Suprapubic skin (tissue), 4 donors: Measurements from ENCODE around the gene NR0B1. TPM values are rescaled to one million over a fixed set of nuclear protein-coding genes. Genes with fewer than 3 reads are reported as not detected.

Experiments used
- DNase-seq, 2 donors: peaks; one replicate each; pipeline ENCODE4 v3.0.0-alpha.2; 2019; ENCODE audit warnings: low spot score in 2 of 2
- H3K27ac ChIP-seq: fragments of 200-600 bp; sonication (generic); one replicate; pipeline ENCODE4 v1.5.1; 2019
- H3K27me3 ChIP-seq: fragments of 200-600 bp; sonication (generic); one replicate; pipeline ENCODE4 v1.5.1; 2019
- H3K36me3 ChIP-seq: fragments of 200-600 bp; sonication (generic); one replicate; pipeline ENCODE4 v1.5.1; 2019
- H3K4me1 ChIP-seq: fragments of 200-600 bp; sonication (generic); one replicate; pipeline ENCODE4 v1.5.1; 2019
- H3K4me3 ChIP-seq: fragments of 200-600 bp; sonication (generic); one replicate; pipeline ENCODE4 v1.5.1; 2019; ENCODE audit warnings: mild to moderate bottlenecking
- H3K9me3 ChIP-seq: fragments of 200-600 bp; sonication (generic); one replicate; pipeline ENCODE4 v1.5.1; 2019
- EP300 ChIP-seq: sonication (generic); formaldehyde crosslinking; IDR thresholded peaks from one replicate; pipeline ENCODE4 v1.6.1; 2017; ENCODE audit warnings: antibody characterized with exemption
- POLR2A ChIP-seq, 2 donors: fragments of 450-650 bp; IDR thresholded peaks; one replicate each; pipeline ENCODE4 v1.6.1; 2017; ENCODE audit warnings: antibody characterized with exemption in 2 of 2, mild to moderate bottlenecking in 2 of 2, moderate library complexity in 2 of 2
- POLR2AphosphoS5 ChIP-seq, 3 donors: sonication (generic); formaldehyde crosslinking; IDR thresholded peaks; one replicate each; pipeline ENCODE4 v1.6.1; 2017; ENCODE audit warnings: antibody characterized with exemption in 3 of 3
- WGBS: methylation state at CpG from one replicate; pipeline ENCODE4 v1.1.5; 2018; 5-methylcytosine and 5-hydroxymethylcytosine counted together
- total RNA-seq, 4 donors: library from RNA; depleted of rRNA; stranded (reverse); fragments of >200 nt; gene quantifications; one replicate each; pipeline ENCODE4 v1.1.0, GENCODE V29; 2016
- TF ChIP-seq, protein P1 (sequence below), 2 donors: fragments of 200-600 bp in 1 of 2; fragments of 450-650 bp in 1 of 2; sonication (generic) in 1 of 2; IDR thresholded peaks; one replicate each; pipeline ENCODE4 v1.5.1; 2016 to 2019; ENCODE audit warnings: antibody characterized with exemption in 2 of 2, mild to moderate bottlenecking in 1 of 2, moderate library complexity in 1 of 2

NR0B1 gene
- total RNA-seq, 4 donors from 2014 or later: not detected

DNA sequence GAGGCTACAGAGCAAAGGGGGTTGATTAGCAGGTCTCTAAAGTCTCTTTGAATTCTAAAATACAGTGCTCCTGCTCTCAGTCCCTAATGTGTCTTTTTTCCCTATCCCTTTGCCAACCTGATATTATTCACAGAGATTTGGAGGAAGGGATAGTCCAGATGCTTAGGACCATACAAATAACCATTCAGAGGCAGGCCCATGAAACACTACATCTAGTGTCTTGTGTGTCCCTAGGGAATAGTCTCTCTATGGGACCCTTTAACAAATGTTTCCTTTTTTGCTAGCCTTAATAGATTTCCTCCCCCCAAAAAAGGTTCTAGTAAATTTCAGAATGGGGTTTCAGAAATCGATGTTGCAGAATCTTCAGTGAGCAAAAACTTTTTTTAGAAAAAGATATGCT lies 1.7 kb downstream of the NR0B1 start:
- Histone ChIP-seq H3K4me1 (peaks cover 12% of the 10 kb centered on the region), H3K9me3 (no peaks in the 10 kb centered on the region), H3K36me3 (no peaks in the 10 kb centered on the region), H3K27ac (no peak overlapping the region), H3K27me3 (peaks cover 16% of the 10 kb centered on the region), H3K4me3 (no peak overlapping the region)
- no peak for DNase-seq
- WGBS: 79% methylated on average over 1 of the region's 1 CpG
- TF ChIP-seq POLR2AphosphoS5 (IDR thresholded peaks at IDR 0.05) (no peak), EP300 (no peak), POLR2A (IDR thresholded peaks at IDR 0.05) (no peak)
- TF ChIP-seq, protein P1, sequence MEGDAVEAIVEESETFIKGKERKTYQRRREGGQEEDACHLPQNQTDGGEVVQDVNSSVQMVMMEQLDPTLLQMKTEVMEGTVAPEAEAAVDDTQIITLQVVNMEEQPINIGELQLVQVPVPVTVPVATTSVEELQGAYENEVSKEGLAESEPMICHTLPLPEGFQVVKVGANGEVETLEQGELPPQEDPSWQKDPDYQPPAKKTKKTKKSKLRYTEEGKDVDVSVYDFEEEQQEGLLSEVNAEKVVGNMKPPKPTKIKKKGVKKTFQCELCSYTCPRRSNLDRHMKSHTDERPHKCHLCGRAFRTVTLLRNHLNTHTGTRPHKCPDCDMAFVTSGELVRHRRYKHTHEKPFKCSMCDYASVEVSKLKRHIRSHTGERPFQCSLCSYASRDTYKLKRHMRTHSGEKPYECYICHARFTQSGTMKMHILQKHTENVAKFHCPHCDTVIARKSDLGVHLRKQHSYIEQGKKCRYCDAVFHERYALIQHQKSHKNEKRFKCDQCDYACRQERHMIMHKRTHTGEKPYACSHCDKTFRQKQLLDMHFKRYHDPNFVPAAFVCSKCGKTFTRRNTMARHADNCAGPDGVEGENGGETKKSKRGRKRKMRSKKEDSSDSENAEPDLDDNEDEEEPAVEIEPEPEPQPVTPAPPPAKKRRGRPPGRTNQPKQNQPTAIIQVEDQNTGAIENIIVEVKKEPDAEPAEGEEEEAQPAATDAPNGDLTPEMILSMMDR (IDR thresholded peaks at IDR 0.05): no peak

DNA sequence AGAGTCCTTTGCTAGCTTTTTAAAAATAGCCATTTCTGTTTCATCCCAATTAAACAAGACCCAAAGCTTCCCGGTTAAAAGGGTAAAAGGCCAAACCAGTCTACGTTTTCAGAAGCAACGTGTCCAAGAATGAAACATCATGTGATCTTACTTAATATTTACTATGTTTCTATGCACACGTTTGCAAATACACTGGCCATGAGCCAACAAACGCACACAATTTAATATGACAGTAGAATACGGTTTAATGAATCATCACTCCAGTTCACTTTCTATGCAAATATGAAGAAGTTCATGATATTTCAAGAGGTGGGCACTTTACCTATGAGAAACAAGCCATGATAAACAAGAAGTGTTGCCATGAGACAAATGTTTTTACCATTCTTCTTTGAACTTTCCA lies 4.3 kb downstream of the NR0B1 start:
- TF ChIP-seq, protein P1 (IDR thresholded peaks at IDR 0.05): no peak
- TF ChIP-seq EP300: no peak

DNA sequence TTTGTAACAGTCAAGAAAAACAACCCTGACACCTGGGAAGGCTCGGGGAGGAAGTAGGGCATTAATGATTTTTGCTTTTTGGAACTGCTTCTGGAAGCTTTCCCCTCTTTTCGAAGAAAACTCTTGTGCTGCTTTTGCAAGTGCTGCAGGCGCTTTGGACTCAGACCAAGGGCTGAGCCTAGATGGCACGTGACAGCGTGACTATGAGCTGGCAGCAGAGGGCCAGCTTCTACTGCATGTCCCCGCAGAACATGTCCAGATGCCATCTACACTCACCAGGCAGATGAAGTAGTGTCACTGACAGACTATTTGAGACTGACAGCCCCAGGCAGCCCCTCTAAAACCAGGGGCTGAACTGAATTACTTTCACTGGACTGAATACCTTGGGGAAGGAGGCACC lies 6.2 kb downstream of the NR0B1 start:
- WGBS: 25% methylated on average over 2 of the region's 6 CpGs
- peak in 1 of 2 donors; percentile 71 for DNase-seq

More for the DNA sequence above, 4.3 kb downstream of the NR0B1 start:
- Histone ChIP-seq H3K4me1 (peaks cover 12% of the 10 kb centered on the region), H3K9me3 (no peaks in the 10 kb centered on the region), H3K27ac (no peak overlapping the region), H3K36me3 (no peaks in the 10 kb centered on the region), H3K27me3 (peaks cover 16% of the 10 kb centered on the region), H3K4me3 (no peak overlapping the region)
- 61% methylated on average over 6 of the region's 6 CpGs for WGBS
- no peak for DNase-seq

DNA sequence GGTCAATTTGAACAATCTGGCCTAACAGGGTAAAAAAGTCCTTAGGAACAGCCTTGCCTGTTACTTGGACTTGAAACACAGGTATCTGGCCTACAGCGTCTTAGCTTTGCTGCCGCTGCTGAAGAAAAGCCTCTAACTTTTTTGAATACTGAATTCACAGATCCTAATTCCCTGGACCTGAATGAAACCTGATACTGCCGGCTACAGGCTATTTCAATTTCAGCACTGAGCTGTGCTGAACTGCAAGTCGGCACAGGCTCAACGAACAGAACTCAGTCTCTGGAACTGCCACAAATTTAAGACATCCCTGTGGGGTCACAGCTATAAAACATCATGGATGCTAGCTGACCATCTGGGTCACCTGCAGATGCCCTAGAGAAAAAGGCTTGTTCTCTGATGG lies 7.2 kb downstream of the NR0B1 start:
- no peaks in the 10 kb centered on the region for H3K9me3 ChIP-seq
- H3K36me3 ChIP-seq: no peaks in the 10 kb centered on the region
- no peaks in the 10 kb centered on the region for H3K27me3 ChIP-seq
- H3K27ac ChIP-seq: no peak overlapping the region
- 22% methylated on average over 5 of the region's 5 CpGs for WGBS
- no peak for DNase-seq
- TF ChIP-seq POLR2AphosphoS5 (IDR thresholded peaks at IDR 0.05) (no peak), POLR2A (IDR thresholded peaks at IDR 0.05) (no peak), EP300 (no peak)
- TF ChIP-seq, protein P1 (IDR thresholded peaks at IDR 0.05): no peak
- no peak overlapping the region for H3K4me3 ChIP-seq
- H3K4me1 ChIP-seq: peaks cover 6% of the 10 kb centered on the region

More for the DNA sequence above, 6.2 kb downstream of the NR0B1 start:
- Histone ChIP-seq H3K36me3 (no peaks in the 10 kb centered on the region), H3K27me3 (peaks cover 2% of the 10 kb centered on the region), H3K4me3 (no peak overlapping the region), H3K27ac (no peak overlapping the region), H3K9me3 (no peaks in the 10 kb centered on the region), H3K4me1 (peaks cover 6% of the 10 kb centered on the region)
- TF ChIP-seq, protein P1 (IDR thresholded peaks at IDR 0.05): no peak
- TF ChIP-seq POLR2A (IDR thresholded peaks at IDR 0.05): no peak
- TF ChIP-seq EP300: no peak
- no peak for TF ChIP-seq POLR2AphosphoS5 (IDR thresholded peaks at IDR 0.05)

DNA sequence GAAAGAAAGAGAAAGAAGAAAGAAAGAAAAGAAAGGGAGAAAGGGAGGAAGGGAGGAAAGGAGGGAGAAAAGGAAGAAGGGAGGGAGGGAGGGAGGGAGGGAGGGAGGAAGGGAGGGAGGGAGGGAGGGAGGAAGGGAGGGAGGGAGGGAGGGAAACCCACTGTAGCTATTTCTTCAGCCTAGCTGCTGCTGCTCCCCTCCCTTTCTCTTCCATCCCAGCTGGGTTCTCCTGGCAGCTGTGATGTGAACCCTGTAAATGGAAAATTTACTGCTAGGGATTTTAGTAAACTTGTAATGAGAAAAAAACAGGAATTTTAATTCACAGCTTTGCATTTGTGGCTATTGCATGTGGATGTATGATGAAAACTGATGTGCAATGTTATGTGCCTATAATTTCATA lies 8.0 kb downstream of the NR0B1 start:
- Histone ChIP-seq H3K27me3 (no peaks in the 10 kb centered on the region), H3K36me3 (no peaks in the 10 kb centered on the region), H3K9me3 (no peaks in the 10 kb centered on the region), H3K27ac (no peak overlapping the region), H3K4me1 (peaks cover 6% of the 10 kb centered on the region), H3K4me3 (no peak overlapping the region)
- no peak for DNase-seq
- TF ChIP-seq POLR2AphosphoS5 (IDR thresholded peaks at IDR 0.05) (no peak), EP300 (no peak), POLR2A (IDR thresholded peaks at IDR 0.05) (no peak)
- TF ChIP-seq, protein P1 (IDR thresholded peaks at IDR 0.05): no peak
